Measurements from ENCODE around the gene SLC26A1.

The SLC26A1 gene

GRCh38 chr4:963276-964225 lies 29.7 kb downstream of the SLC26A1 start:
- no peak for DNase-seq

GRCh38 chr4:962231-963208 lies 30.7 kb downstream of the SLC26A1 start:
- no peak for DNase-seq

DNA sequence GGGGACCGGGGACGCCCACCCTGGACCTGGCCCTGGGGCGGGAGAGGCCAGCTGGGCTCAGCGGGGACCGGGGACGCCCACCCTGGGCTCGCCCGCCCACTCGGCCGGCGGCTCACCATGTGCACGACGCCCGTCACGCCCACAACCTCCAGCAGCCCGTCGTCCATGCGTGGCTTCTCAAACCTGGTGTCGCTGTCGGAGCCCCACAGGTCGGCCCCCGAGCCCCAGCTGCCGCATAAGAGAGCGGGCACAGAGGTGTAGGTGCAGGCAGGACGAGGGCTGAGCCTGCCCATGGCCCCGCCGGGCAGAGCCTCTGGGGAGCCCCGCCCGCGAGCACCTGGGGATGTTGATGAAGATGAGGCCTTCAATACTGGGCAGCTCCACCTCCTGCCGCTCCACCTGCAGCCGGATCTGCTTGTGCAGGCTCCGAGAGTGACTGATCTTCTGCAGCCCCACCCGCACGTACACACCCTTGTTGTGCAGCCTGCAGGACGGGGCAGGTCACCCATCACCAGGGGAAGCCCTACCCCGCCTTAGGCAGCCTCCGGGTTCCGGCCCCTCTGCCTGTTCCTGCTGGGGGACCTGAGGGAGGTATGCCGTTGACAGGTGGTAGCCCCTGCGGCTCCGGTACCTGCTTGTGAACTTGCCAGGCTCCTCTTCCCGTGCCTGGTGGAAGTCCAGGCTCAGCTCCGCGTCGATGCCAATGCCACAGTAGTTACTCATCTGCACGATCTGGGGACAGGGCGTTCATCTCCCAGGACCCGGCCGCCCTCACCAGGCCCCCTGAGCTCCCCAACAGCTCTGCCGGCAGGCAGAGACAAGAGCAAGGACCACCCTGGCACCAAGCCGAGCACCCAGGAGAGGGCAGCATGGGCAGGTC lies 31.6 kb downstream of the SLC26A1 start:
- DNase-seq = no peak

GRCh38 chr4:960636-961350 lies 32.4 kb downstream of the SLC26A1 start:
- DNase-seq = no peak

DNA sequence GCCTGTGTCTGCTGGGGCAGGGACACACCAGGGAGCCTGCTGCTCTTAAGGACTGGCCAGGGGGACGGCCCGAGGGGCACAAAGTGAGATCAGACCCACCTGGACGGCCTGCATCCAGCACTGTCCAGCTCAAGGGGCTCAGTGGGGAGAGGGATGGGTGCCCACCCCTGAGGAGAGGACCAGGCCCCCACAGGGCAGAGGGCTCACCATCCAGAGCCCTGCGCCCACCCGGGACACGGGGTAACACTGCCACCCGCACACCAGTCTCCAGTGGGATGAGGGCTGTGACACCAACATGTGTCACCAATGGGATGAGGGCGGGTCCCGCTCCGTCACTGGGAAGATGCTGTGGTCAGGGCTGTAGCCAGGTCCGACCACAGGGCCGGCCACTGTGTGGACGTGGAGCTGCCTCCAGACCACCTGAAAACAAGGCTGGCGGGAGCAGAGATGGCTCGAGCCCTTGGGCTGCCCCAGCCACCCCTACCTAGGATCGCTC lies 33.0 kb downstream of the SLC26A1 start:
- DNase-seq = no peak

DNA sequence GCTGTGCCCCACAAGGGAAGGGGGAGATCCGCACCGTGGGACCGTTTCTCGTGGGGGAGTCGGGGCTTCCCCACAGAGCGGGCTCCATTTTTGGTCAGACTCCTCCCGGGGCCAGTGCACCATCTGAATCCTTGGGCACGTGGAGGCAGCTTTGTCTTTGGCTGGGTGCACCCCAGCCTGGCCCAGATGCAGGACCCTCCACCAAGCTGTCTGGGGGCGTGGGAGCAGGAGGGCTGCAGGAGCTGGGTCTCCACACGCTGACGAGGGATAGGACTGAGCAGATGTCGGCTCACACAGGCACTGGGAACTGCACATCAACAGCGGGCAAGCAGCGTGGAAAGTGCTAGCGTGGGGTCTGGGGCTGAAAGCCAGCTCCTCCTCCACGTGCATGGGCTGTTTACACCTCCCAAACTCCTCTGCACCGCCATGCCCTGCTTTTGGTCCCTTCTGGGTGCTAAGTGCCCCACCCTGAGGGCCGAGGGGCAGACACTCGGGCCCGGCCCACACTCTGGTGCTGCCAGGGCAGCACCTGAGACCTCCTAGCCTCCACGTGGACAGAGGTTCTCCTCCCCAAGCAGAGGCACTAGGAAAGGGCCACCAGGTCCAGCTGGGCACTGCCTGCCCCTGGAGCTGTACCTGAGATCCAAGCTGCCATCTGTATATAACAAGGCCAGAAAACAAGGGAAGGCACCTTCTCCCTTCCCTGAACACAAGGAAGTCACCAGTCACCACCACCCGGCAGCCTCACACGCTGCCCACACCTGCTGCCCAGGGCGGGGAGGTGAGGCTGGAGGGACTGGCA lies 33.7 kb downstream of the SLC26A1 start:
- DNase-seq = no peak

- no peak for DNase-seq
Observed at GRCh38 chr4:958696-959337, 34.4 kb downstream of the SLC26A1 start.

GRCh38 chr4:958314-958665 lies 34.9 kb downstream of the SLC26A1 start:
- DNase-seq = no peak

- DNase-seq = no peak
Observed at GRCh38 chr4:957581-958313, 35.5 kb downstream of the SLC26A1 start.

GRCh38 chr4:957231-957580 lies 36.0 kb downstream of the SLC26A1 start:
- no peak for DNase-seq

- DNase-seq = no peak
Observed at GRCh38 chr4:956531-957230, 36.5 kb downstream of the SLC26A1 start.

DNA sequence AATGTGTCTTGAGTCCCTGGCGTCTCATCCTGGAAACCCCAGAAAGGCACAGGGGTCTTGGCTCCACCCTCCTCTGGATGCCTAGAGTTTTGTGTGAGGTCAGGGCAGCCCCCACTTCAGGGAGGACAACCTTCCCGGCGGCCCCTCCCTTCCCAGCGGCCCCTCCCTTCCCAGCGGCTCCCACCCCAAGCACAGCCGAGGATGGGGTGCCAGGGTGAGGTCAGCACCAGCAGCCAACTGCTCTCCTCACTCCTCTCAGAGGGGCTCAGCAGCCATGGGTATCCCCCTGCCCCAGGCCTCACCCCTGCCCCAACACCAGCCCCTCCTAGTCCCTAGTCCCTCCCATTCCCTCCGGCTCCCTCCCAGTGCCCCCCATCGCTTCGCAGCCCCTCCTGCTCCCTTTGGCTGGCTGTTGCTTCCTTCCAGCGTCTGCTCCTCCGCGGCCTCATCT lies 37.2 kb downstream of the SLC26A1 start:
- no peak for DNase-seq

DNA sequence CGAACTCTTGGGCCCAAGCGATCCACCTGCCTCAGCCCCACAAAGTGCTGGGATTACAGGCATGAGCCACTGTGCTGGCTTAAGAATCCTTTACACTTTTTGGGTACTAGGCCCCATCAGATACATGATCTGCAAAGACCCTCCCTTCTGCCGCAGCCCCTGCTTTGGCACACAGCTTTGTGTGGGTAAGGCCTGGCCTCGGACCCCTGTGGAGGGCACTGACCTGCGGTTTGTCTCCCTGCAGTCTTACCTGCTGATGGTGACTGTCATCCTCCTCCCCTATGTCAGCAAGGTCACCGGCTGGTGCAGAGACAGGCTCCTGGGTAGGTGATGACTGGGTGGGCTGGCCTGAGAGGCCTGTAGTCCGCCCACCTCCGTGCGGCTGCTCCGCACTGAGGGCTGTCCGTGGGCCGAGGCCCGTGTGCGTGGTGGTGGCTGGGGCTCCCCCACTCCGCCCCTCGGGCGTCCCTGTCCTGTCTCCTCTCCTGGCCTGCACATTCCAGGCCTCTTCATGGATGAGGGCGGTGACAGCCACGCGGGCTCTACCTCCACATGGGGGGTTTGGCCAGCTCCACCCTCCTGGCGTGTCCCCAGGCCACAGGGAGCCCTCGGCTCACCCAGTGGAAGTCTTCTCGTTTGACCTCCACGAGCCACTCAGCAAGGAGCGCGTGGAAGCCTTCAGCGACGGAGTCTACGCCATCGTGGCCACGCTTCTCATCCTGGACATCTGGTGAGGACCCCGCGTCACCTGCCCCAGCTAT lies 37.9 kb downstream of the SLC26A1 start:
- DNase-seq = no peak

DNA sequence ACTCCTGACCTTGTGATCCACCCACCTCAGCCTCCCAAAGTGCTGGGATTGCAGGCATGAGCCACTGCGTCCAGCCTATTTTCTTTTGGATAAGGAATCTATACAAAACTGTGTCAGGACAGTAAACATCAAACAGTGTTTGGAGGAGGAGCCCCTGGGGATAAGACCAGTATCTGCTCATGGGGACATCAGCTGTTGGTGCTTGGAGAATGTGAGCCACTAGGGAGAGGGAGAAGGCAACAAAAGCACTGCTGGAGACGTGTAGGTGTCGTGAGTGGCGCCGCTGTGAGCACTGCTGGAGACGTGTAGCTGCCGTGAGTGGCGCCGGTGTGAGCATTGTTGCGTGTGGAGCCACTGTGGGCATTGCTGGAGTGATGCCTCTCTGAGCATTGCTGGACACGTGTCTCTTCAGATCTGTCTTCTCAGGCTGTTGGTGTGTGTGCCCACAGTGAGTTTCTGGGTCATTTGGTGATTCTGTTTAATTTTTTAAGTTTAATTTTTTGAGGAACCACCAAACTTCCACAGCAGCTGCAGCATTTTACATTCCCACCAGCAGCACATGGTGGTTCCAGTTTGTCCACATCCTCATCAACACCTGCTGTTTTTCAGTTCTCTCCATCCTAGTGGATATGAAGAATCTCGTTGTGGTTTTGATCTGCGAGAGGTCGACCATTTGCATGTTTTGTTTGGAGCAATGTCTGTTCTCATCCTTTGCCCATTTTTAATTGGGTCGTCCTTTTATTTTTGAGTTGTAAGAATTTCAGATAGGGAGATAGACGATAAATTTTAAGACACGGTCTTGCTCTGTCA lies 38.8 kb downstream of the SLC26A1 start:
- DNase-seq = no peak

- DNase-seq = no peak
Observed at GRCh38 chr4:953574-953915, 39.7 kb downstream of the SLC26A1 start.

GRCh38 chr4:952881-953573 lies 40.2 kb downstream of the SLC26A1 start:
- DNase-seq = no peak

Data from suppressor macrophage treated with lipopolysaccharide for 4 hours (primary cell).